Stimulated activated effector memory CD8-positive, alpha-beta T cell treated with anti-CD3 and anti-CD28 coated beads, Interleukin-12 subunit alpha, Interleukin-12 subunit beta, amount 100 ng/mL, for 72 hours (primary cell): Measurements from ENCODE around the gene LDHAL6B.
"Not testable (repeated sequence)": the region's sequence is repeated elsewhere in the genome, so short reads cannot be mapped to it uniquely, and the experiment has no call there.

Experiments
- ATAC-seq: fragments of 150-1000 bp; cut with Tn5 transposase; 2 replicates; pipeline ENCODE4 v1.10.0; 2021
- DNase-seq, 2 donors: peaks; one replicate each; pipeline ENCODE4 v3.0.0; 2021 to 2022; ENCODE audit warnings: low spot score in 2 of 2
- H3K27ac Mint-ChIP-seq: one replicate; pipeline ENCODE4 v1.8.0; 2022; ENCODE audit warnings: mild to moderate bottlenecking, mixed read lengths
- H3K36me3 Mint-ChIP-seq: one replicate; pipeline ENCODE4 v1.8.0; 2022; ENCODE audit warnings: mild to moderate bottlenecking, mixed read lengths
- H3K4me1 Mint-ChIP-seq: one replicate; pipeline ENCODE4 v1.8.0; 2022; ENCODE audit warnings: mixed read lengths
- H3K4me3 Mint-ChIP-seq: one replicate; pipeline ENCODE4 v1.8.0; 2022; ENCODE audit warnings: mild to moderate bottlenecking, mixed read lengths
- H3K9me3 Mint-ChIP-seq: one replicate; pipeline ENCODE4 v1.8.0; 2022; ENCODE audit warnings: mixed read lengths

The LDHAL6B gene

GRCh38 chr15:59206623-59207183, at the start of gene LDHAL6B:
TSS of gene LDHAL6B (plus strand) at chr15:59206843. CDS start at chr15:59206941, 98 bp downstream.
- H3K4me3 Mint-ChIP-seq: no peak within 1 kb of the TSS
- H3K4me1 Mint-ChIP-seq: no peaks in the 10 kb centered on the region
- DNase-seq (no peak), ATAC-seq (no peak)
- H3K36me3 Mint-ChIP-seq: no peaks in the 10 kb centered on the region
- H3K27ac Mint-ChIP-seq: no peak within 1 kb of the TSS
- H3K9me3 Mint-ChIP-seq: no peaks in the 10 kb centered on the region

- Mint-ChIP-seq H3K4me1 (no peaks in the 10 kb centered on the region), H3K9me3 (no peaks in the 10 kb centered on the region), H3K4me3 (no peak overlapping the region), H3K36me3 (no peaks in the 10 kb centered on the region), H3K27ac (no peak overlapping the region)
- no peak for ATAC-seq
- DNase-seq: no peak
These were observed 49.2 kb upstream of the LDHAL6B start for GRCh38 chr15:59157396-59157795.

- Mint-ChIP-seq H3K4me1 (no peaks in the 10 kb centered on the region), H3K36me3 (no peaks in the 10 kb centered on the region), H3K9me3 (no peaks in the 10 kb centered on the region), H3K4me3 (no peak overlapping the region), H3K27ac (no peak overlapping the region)
- no peak for ATAC-seq
- DNase-seq: no peak
These were observed 48.6 kb upstream of the LDHAL6B start for GRCh38 chr15:59157840-59158700.

- no peaks in the 10 kb centered on the region for H3K4me1 Mint-ChIP-seq
- ATAC-seq (no peak), DNase-seq (no peak)
- H3K9me3 Mint-ChIP-seq: no peaks in the 10 kb centered on the region
- H3K27ac Mint-ChIP-seq: no peak overlapping the region
- no peak overlapping the region for H3K4me3 Mint-ChIP-seq
- H3K36me3 Mint-ChIP-seq: no peaks in the 10 kb centered on the region
These were observed 48.0 kb upstream of the LDHAL6B start for GRCh38 chr15:59158701-59159034.

- Mint-ChIP-seq H3K36me3 (no peaks in the 10 kb centered on the region), H3K9me3 (no peaks in the 10 kb centered on the region), H3K27ac (no peak overlapping the region), H3K4me3 (no peak overlapping the region), H3K4me1 (no peaks in the 10 kb centered on the region)
- DNase-seq (no peak), ATAC-seq (no peak)
These were observed 47.4 kb upstream of the LDHAL6B start for GRCh38 chr15:59159210-59159609.

- Mint-ChIP-seq H3K9me3 (no peaks in the 10 kb centered on the region), H3K36me3 (no peaks in the 10 kb centered on the region), H3K4me1 (no peaks in the 10 kb centered on the region), H3K4me3 (no peak overlapping the region), H3K27ac (no peak overlapping the region)
- ATAC-seq (peak; percentile 32), DNase-seq (no peak)
These were observed 45.6 kb upstream of the LDHAL6B start for GRCh38 chr15:59160880-59161593.

GRCh38 chr15:59162080-59162479, 44.6 kb upstream of the LDHAL6B start:
- not testable (repeated sequence) for H3K9me3 Mint-ChIP-seq, ATAC-seq, H3K27ac Mint-ChIP-seq, DNase-seq, H3K4me1 Mint-ChIP-seq, H3K4me3 Mint-ChIP-seq, H3K36me3 Mint-ChIP-seq

GRCh38 chr15:59165726-59166125, 40.9 kb upstream of the LDHAL6B start:
- Mint-ChIP-seq H3K9me3 (no peaks in the 10 kb centered on the region), H3K27ac (no peak overlapping the region), H3K36me3 (no peaks in the 10 kb centered on the region), H3K4me1 (peaks cover 8% of the 10 kb centered on the region), H3K4me3 (no peak overlapping the region)
- DNase-seq (no peak), ATAC-seq (no peak)

GRCh38 chr15:59166166-59166565, 40.5 kb upstream of the LDHAL6B start:
- ATAC-seq (no peak), DNase-seq (no peak)
- Mint-ChIP-seq H3K9me3 (no peaks in the 10 kb centered on the region), H3K27ac (no peak overlapping the region), H3K36me3 (no peaks in the 10 kb centered on the region), H3K4me3 (no peak overlapping the region), H3K4me1 (peaks cover 8% of the 10 kb centered on the region)

- Mint-ChIP-seq H3K36me3 (no peaks in the 10 kb centered on the region), H3K27ac (no peak overlapping the region)
- no peak for ATAC-seq
These were observed 39.9 kb upstream of the LDHAL6B start for GRCh38 chr15:59166601-59167265.

GRCh38 chr15:59168536-59168935, 38.1 kb upstream of the LDHAL6B start:
- H3K4me1 Mint-ChIP-seq: peaks cover 8% of the 10 kb centered on the region
- H3K27ac Mint-ChIP-seq: no peak overlapping the region
- no peaks in the 10 kb centered on the region for H3K9me3 Mint-ChIP-seq
- no peak overlapping the region for H3K4me3 Mint-ChIP-seq
- DNase-seq (no peak), ATAC-seq (no peak)
- H3K36me3 Mint-ChIP-seq: no peaks in the 10 kb centered on the region

More at GRCh38 chr15:59166601-59167265, 39.9 kb upstream of the LDHAL6B start:
- no peak for DNase-seq
- no peak overlapping the region for H3K4me3 Mint-ChIP-seq
- no peaks in the 10 kb centered on the region for H3K9me3 Mint-ChIP-seq
- H3K4me1 Mint-ChIP-seq: peaks cover 8% of the 10 kb centered on the region

- DNase-seq: no peak
These were observed 37.4 kb upstream of the LDHAL6B start for GRCh38 chr15:59169251-59169708.

GRCh38 chr15:59170295-59171066, 36.2 kb upstream of the LDHAL6B start:
- no peak for DNase-seq
- H3K36me3 Mint-ChIP-seq: no peaks in the 10 kb centered on the region
- no peaks in the 10 kb centered on the region for H3K9me3 Mint-ChIP-seq
- no peak overlapping the region for H3K27ac Mint-ChIP-seq
- H3K4me3 Mint-ChIP-seq: no peak overlapping the region
- peaks cover 14% of the 10 kb centered on the region for H3K4me1 Mint-ChIP-seq
- no peak for ATAC-seq

More at GRCh38 chr15:59169251-59169708, 37.4 kb upstream of the LDHAL6B start:
- Mint-ChIP-seq H3K4me3 (no peak overlapping the region), H3K36me3 (no peaks in the 10 kb centered on the region), H3K27ac (peak overlapping the region; percentile 72), H3K4me1 (peaks cover 8% of the 10 kb centered on the region), H3K9me3 (no peaks in the 10 kb centered on the region)
- ATAC-seq: peak; percentile 72

- DNase-seq: no peak
- Mint-ChIP-seq H3K36me3 (no peaks in the 10 kb centered on the region), H3K27ac (no peak overlapping the region), H3K4me3 (no peak overlapping the region), H3K4me1 (peaks cover 15% of the 10 kb centered on the region), H3K9me3 (no peaks in the 10 kb centered on the region)
- no peak for ATAC-seq
These were observed 35.6 kb upstream of the LDHAL6B start for GRCh38 chr15:59171067-59171397.
